Posterior cingulate gyrus (tissue), 11 donors: ENCODE data around the gene EML6.

Experiments used
- DNase-seq, 10 donors: peaks; one replicate each; pipeline versions ENCODE4 v3.0.0 to v3.0.0-alpha.2; 2020 to 2021; ENCODE audit warnings: mixed read lengths in 3 of 10
- intact Hi-C: fragments of 100-400 bp; cut with DNase I; formaldehyde crosslinking; loops from one replicate; pipeline ENCODE4 v1.15.1; 2023

EML6 gene

GRCh38 chr2:54787270-54787669, 63.8 kb downstream of the EML6 start:
- no peak for DNase-seq

GRCh38 chr2:54787755-54788366, 64.4 kb downstream of the EML6 start:
- intact Hi-C loops, result no loop called here
- DNase-seq, result no peak

More at GRCh38 chr2:54787270-54787669, 63.8 kb downstream of the EML6 start:
- intact Hi-C loops, result no loop called here

DNA sequence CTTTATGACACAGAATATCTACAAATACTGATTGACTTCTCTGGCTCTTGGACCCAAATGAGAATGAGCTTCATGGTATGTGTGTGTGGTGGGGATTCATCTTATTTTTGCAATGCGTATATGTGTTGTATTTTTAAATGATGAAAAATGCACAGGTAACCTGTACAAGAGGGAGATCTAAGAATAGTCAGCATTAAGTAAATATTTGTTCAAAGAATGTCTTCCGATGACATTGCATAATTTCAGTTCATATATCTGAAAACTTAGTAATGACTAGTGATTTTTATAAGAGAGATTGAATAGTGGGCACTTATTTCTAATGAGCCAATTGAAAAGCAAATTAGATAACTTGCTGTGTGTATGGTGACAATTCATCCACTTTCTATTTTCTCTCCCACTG, 66.4 kb downstream of the EML6 start:
- DNase-seq, result no peak
- intact Hi-C loops, result no loop called here

DNA sequence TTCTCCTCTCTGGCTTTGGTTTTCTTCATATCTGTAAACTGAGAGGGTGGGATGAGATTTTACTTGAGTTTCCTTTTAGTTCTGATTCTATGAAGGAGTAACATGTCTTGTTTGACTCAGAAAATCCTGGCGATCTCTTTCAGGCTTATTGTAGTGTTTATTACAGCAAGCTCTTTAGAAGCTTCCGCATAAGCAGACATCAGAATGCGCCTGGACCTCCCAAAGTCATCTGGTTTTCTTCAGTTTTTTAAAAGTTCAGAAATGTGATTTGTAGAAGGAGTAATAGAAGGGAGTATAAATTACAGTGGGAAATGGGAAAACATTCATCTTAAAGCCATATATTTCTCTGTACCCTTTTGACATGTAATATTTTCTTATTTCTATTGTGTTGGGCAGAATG, 68.4 kb downstream of the EML6 start:
- intact Hi-C loops, result no loop called here
- DNase-seq, result no peak

DNA sequence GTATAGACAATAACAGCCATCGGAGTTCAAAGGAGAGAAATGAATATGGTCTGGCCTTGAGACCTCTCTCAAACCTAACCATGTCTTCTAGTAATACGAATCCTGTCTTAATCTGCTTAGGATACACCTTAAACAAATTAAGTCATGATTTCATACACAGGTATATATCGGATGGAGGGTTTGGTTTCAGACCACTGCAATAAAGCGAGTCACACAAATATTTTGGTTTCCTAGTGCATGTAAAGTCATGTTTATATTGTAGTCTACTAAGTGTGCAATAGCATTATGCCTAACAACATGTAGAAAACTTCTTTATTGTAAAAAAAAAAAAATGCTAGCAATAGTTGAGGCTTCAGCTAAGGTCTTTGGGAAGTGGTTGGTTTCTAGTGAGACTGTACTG, 73.8 kb downstream of the EML6 start:
- intact Hi-C loops, result no loop called here
- no peak for DNase-seq

GRCh38 chr2:54801352-54801751, 77.9 kb downstream of the EML6 start:
- intact Hi-C loops, result no loop called here
- no peak for DNase-seq

- intact Hi-C loops, result no loop called here
- no peak for DNase-seq
Observed at GRCh38 chr2:54803783-54804751, 80.6 kb downstream of the EML6 start.

DNA sequence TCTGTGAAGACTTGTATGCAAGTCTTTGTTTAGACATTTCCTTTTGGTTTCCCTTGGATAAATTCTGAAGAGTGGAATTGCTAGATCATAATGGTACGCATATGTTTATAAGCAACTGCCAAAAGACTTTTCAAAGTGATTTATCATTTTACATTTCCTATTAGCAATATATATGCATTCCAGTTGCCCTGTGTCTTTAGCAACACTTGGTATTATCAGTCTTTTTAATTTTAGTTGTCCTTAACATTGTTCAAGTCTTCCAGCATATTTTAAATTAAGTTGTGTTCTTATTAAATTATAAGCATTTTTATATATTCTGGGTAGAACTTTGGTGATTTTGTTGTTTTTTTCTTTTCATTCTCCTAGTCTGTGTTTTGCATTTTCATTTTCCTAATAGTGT, 81.8 kb downstream of the EML6 start:
- DNase-seq, result no peak
- intact Hi-C loops, result no loop called here

GRCh38 chr2:54806975-54807374, 83.5 kb downstream of the EML6 start:
- intact Hi-C loops, result no loop called here

GRCh38 chr2:54808661-54809060, 85.2 kb downstream of the EML6 start:
- intact Hi-C loops, result no loop called here
- no peak for DNase-seq

More at GRCh38 chr2:54806975-54807374, 83.5 kb downstream of the EML6 start:
- no peak for DNase-seq

DNA sequence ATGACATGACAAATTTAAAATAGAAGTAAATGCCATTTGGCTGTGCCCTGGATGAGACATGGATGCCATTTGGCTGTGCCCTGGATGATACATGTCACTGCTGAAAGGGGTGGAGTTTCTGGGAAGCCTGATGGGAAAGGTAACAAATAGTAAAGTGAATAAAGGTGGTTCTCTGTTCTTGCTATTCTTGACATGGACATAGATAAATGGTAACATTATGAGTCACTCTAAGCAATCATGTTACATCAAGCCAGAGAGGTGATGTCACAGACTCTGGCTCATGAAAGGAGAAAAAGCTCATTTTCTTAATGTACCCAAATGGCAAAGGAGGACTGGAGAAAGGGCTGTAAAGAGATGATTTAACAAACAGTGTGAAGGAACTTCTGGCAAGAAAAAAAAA, 86.4 kb downstream of the EML6 start:
- DNase-seq, result no peak
- intact Hi-C loops, result no loop called here

GRCh38 chr2:54810246-54810645, 86.8 kb downstream of the EML6 start:
- DNase-seq, result no peak
- intact Hi-C loops, result no loop called here

- intact Hi-C loops, result no loop called here
- DNase-seq, result no peak
Observed at GRCh38 chr2:54813584-54813983, 90.1 kb downstream of the EML6 start.

DNA sequence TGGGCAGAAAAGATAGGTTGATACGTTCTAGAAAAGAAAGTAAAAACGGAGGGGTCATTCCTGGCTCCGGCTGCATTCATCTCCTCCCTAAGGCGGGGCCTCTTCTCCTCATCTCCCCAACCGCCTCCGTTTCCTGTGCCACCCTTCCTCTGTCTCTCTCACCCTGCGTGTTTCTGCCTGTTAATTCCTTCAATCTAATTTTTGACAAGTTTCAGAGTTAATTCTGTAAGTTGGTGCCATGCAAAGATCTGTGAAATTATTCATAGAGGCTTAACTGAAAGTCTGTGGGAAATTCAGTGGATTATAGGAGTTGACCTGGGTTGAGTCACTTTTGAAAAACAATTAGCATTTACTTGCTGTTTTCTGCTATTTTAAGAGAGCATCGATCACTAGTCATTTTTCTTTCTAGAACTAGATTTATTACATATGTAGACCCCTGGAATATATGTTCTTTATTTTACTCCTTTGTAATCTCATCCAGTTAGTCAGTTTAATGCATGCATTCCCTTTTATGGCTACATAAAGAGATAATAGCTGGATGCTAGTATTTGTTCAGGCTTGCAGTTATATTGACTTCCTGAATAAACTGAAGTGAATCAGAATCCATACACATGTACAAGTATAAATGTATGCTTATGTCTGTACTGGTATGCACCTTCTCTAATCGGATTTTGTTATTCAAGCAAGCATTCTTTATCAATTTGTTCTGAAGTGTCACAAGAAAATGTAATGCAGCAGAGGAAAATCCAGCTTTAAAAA, 91.1 kb downstream of the EML6 start:
- intact Hi-C loops, result no loop called here
- no peak for DNase-seq

- DNase-seq, result no peak
- intact Hi-C loops, result no loop called here
Observed at GRCh38 chr2:54815148-54815539, 91.7 kb downstream of the EML6 start.

DNA sequence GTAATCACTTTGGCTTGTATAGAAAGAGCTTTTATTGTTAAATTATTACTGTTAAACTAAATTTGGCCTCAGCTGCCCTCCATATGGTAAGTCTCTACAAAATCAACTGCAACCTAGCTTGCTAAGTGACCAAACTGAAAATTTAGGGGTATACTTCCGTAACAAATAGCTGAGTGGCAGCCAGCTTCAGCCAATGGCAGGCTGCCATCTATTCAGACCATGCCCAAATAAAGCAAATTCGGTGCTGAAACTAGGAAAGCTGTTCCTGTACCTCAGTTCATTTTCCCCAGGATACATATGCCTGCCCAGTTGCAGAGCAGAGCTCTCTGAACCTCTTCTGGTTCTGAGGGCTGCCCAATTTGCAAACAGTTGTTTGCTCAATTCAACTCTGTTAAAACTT, 94.8 kb downstream of the EML6 start:
- DNase-seq, result no peak
- intact Hi-C loops, result no loop called here

- no peak for DNase-seq
- intact Hi-C loops, result no loop called here
Observed at GRCh38 chr2:54820558-54820957, 97.1 kb downstream of the EML6 start.

DNA sequence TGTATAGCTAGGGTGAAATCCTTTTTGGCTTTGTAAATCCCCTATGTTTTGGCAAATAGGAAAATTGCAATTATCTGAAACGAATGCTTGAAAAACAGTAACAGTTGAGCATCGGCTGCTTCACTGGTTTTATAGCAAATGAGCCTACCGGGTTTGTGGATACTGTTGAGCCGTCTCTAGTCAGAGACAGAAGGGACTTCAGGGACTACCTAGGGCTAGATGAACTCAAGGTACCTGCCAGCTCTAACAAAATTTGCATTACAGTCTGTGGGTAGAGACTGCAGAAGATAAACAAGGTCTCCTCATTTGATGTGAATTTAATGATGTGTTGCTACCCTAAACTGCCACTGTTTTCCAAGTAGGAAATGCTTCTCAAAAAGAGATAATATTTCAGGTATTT, 101.1 kb downstream of the EML6 start:
- intact Hi-C loops, result no loop called here
- no peak for DNase-seq

GRCh38 chr2:54830546-54830945, 107.1 kb downstream of the EML6 start:
- DNase-seq, result no peak
- intact Hi-C loops, result loop anchor here (10.0 kb wide), 1 partner anchor 726 kb away; no protein-coding TSS in a partner anchor

DNA sequence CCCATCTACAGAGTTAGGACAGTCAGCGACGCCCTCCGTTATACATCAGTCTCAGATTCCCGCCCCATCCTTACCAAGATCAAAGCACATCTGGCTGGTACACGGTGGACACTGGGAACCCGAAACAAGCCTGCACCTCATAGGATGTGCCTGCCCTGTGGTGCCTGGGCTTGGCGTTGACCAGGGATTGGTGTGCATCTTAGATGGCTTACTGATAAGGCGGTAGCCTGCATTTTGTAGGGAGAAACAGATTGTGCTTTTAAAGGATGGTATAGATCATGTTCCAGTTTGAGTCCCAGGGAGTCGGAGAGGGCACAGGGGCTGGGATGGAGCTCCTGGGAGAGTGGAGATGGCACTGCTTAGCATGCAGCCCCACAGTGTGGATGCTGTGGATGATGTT, 108.0 kb downstream of the EML6 start:
- intact Hi-C loops, result loop anchor here (10.0 kb wide), 1 partner anchor 727 kb away; no protein-coding TSS in a partner anchor
- no peak for DNase-seq

DNA sequence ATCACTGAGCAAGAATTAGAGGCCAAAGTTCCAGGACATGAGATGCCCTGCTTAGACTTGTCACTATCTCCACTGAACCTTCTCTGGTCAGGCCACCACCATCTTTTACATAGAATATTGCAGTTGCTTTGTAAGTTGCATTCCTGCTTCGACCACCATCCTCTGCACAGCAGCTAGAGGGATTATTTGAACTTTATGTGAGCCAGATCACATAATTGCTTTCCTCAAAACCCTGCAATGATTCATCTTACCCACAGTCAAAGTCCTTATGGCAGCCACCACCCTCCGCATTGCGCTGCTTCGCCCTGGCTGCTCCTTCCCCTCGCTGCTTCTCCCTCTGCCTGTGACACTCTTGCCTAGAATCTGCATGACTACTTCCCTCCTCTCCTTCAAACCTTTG, 111.3 kb downstream of the EML6 start:
- DNase-seq, result no peak
- intact Hi-C loops, result loop anchor here (10.0 kb wide), 1 partner anchor 730 kb away; no protein-coding TSS in a partner anchor
